Measurements from ENCODE around the gene TANK.

The TANK gene

DNA sequence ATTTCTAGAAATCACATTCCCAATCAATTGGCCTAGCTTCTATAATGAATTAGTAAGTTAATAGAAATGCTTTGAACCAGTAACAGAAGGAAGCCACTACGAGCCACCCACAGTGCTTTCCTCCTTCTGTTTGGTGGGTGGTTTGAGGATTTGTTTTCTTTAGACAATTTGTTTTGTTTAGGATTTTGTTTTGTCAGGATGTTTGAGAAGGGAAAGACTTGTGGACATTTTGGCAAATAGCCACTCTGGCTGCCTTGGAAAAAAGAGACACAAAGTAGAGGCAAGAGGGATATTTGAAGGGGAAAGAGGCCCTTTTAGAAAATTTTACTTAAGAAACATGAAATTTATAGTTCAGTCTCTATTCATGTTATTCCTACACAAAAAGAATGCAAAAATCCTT lies 47.7 kb downstream of the TANK start:
- Histone ChIP-seq H3K4me1 (ENCODE audit: control insufficient read depth in 1 of 2, insufficient read depth in 1 of 2, low read depth in 1 of 2, low read length in 1 of 2) (peaks cover 23 to 29% of the 10 kb centered on the region in 2 experiments), H3K9me3 (no peaks in the 10 kb centered on the region), H3K36me3 (peaks cover 56% of the 10 kb centered on the region), H3K27me3 (no peaks in the 10 kb centered on the region), H3K27ac (peak overlapping the region; percentile 19), H3K4me3 (ENCODE audit: low read depth in 1 of 2, low read length in 1 of 2) (no peak overlapping the region)
- TF ChIP-seq, protein P1, sequence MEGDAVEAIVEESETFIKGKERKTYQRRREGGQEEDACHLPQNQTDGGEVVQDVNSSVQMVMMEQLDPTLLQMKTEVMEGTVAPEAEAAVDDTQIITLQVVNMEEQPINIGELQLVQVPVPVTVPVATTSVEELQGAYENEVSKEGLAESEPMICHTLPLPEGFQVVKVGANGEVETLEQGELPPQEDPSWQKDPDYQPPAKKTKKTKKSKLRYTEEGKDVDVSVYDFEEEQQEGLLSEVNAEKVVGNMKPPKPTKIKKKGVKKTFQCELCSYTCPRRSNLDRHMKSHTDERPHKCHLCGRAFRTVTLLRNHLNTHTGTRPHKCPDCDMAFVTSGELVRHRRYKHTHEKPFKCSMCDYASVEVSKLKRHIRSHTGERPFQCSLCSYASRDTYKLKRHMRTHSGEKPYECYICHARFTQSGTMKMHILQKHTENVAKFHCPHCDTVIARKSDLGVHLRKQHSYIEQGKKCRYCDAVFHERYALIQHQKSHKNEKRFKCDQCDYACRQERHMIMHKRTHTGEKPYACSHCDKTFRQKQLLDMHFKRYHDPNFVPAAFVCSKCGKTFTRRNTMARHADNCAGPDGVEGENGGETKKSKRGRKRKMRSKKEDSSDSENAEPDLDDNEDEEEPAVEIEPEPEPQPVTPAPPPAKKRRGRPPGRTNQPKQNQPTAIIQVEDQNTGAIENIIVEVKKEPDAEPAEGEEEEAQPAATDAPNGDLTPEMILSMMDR (IDR thresholded peaks at IDR 0.05), result no peak

DNA sequence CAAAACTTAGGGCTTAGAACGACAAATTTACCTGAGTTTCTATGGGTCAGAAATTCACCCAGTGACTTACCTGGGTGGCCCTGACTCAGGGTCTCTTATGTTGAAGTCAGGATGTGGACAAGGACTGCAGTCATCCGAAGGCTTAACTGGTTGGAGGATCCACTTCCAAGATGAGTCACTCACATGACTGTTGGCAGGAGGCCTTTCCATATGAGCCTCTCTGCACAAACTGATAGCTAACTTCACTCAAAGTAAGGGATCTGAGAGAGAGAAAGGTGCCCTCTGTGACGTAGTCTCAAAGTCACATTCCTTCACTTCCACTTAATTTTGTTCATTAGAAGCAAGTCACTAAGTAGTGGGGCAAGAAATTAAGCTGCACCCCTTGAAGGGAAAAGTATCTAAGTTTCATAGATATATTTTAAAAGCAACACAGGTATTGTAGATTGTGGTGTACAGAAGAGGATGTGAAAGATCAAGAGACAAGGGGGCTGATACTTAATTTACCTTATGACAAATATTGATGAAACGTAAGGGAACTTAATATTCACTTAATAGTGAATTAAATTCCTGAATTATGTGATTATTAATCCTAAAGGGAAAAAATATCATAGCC lies 48.4 kb downstream of the TANK start:
- peak overlapping the region; percentile 19 for H3K27ac ChIP-seq
- H3K4me3 ChIP-seq (ENCODE audit: low read depth in 1 of 2, low read length in 1 of 2), result no peak overlapping the region
- H3K27me3 ChIP-seq, result no peaks in the 10 kb centered on the region
- TF ChIP-seq, protein P1 (IDR thresholded peaks at IDR 0.05), result no peak
- H3K9me3 ChIP-seq, result no peaks in the 10 kb centered on the region
- peaks cover 55% of the 10 kb centered on the region for H3K36me3 ChIP-seq
- H3K4me1 ChIP-seq (ENCODE audit: control insufficient read depth in 1 of 2, insufficient read depth in 1 of 2, low read depth in 1 of 2, low read length in 1 of 2), result peaks cover 23 to 29% of the 10 kb centered on the region in 2 experiments

DNA sequence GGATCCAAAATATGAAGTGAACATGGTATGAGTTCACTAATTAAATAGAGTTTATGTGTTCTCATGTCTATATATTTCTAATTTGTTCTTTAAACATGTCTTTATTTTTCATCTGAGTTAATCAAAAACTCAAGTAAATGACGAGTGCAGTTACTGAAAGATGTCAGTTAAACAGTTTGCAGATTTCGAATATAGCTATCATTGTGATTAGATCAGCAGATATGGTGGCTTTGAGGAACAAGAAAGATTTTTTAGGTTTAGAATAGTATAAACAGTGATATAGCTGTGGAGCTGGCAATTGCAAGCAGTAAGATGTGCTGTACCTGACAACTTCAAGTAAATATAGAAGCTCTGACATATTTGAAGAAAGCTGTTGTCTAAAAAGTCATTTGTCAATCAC lies 49.7 kb downstream of the TANK start:
- TF ChIP-seq, protein P1 (IDR thresholded peaks at IDR 0.05), result no peak
- H3K36me3 ChIP-seq, result peaks cover 42% of the 10 kb centered on the region
- no peak overlapping the region for H3K27ac ChIP-seq

DNA sequence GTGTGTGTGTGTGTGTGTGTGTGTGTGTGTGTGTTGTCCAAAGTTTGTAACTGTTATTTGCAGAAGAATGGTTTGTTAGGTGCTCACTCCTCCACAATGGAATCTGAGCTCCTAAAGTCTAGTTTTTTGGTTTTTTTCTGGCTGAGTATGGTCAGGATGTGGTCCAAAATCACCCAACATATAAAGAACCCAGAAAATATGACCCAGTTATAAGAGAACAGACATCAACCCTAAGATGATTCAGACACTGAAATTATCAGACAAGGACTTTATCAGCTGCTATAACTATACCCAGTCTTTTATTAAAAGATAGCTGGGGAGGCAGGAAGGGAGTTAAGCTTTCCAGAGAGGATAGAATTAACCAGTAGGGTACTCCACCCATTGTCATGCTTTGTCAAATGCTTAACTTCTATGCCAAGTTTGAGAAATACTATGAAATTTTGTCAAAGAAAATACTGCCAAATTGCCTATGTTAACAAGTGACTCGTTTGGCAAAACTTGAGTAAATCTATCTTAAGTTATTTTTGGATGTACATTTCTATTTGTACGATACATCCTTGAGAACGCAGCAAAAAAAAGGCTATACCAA lies 57.5 kb downstream of the TANK start:
- H3K4me1 ChIP-seq (ENCODE audit: control insufficient read depth in 1 of 2, insufficient read depth in 1 of 2, low read depth in 1 of 2, low read length in 1 of 2), result peaks cover 0 to 3% of the 10 kb centered on the region in 2 experiments
- H3K27ac ChIP-seq, result no peak overlapping the region
- peaks cover 25% of the 10 kb centered on the region for H3K36me3 ChIP-seq
- no peak overlapping the region for H3K4me3 ChIP-seq (ENCODE audit: low read depth in 1 of 2, low read length in 1 of 2)
- H3K9me3 ChIP-seq, result no peaks in the 10 kb centered on the region
- no peaks in the 10 kb centered on the region for H3K27me3 ChIP-seq
- TF ChIP-seq, protein P1 (IDR thresholded peaks at IDR 0.05), result no peak

More for the DNA sequence above, 49.7 kb downstream of the TANK start:
- Histone ChIP-seq H3K27me3 (no peaks in the 10 kb centered on the region), H3K4me1 (ENCODE audit: control insufficient read depth in 1 of 2, insufficient read depth in 1 of 2, low read depth in 1 of 2, low read length in 1 of 2) (peaks cover 23 to 32% of the 10 kb centered on the region in 2 experiments), H3K9me3 (no peaks in the 10 kb centered on the region), H3K4me3 (ENCODE audit: low read depth in 1 of 2, low read length in 1 of 2) (no peak overlapping the region)

DNA sequence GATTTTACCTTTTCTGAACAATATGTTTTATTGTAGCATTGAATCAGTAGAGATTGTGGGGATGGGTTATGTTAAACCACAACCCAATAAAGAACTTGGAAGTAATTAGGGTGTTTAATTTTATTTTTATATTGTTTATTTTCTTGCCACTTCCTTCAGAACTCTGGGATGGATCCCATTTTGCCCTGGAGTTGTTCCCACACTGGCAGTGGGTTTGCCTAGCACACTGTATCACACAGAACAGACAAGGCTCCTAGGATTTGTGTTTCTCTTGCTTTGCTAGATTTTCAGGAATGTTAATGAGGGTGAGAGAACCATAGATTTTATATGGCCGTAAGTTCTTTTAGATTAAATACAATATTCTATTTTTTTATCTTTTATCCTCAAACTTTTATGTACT lies 59.0 kb downstream of the TANK start:
- peaks cover 21% of the 10 kb centered on the region for H3K36me3 ChIP-seq
- peak overlapping the region; percentile 31 for H3K27ac ChIP-seq
- TF ChIP-seq, protein P1 (IDR thresholded peaks at IDR 0.05), result no peak
- no peak overlapping the region for H3K4me3 ChIP-seq (ENCODE audit: low read depth in 1 of 2, low read length in 1 of 2)
- no peaks in the 10 kb centered on the region for H3K27me3 ChIP-seq
- no peaks in the 10 kb centered on the region for H3K9me3 ChIP-seq
- peaks cover 0 to 3% of the 10 kb centered on the region in 2 experiments for H3K4me1 ChIP-seq (ENCODE audit: control insufficient read depth in 1 of 2, insufficient read depth in 1 of 2, low read depth in 1 of 2, low read length in 1 of 2)

Measured in neutrophil (primary cell).